T-helper 9 cell (primary cell): Measurements from ENCODE around the gene CCL28.
"Not testable (repeated sequence)": the region's sequence is repeated elsewhere in the genome, so short reads cannot be mapped to it uniquely, and the experiment has no call there.

Experiments used
- DNase-seq: peaks from one replicate; pipeline ENCODE4 v3.0.0-alpha.2; 2020
- total RNA-seq, 2 donors: gene quantifications; one replicate each; lab custom pipeline; 2026; lab: John Stamatoyannopoulos, UW

Gene CCL28, protein sequence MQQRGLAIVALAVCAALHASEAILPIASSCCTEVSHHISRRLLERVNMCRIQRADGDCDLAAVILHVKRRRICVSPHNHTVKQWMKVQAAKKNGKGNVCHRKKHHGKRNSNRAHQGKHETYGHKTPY
- 8.9 to 12.4 reads per million in 2 donors for total RNA-seq

GRCh38 chr5:43412156-43412555, at the start of gene CCL28:
Gene CCL28, minus strand, starts transcription at chr5:43412391. Its CDS starts 75 bp downstream, at chr5:43412316.
- no peak for DNase-seq

GRCh38 chr5:43461066-43461465, 48.9 kb upstream of the CCL28 start:
- no peak for DNase-seq

DNA sequence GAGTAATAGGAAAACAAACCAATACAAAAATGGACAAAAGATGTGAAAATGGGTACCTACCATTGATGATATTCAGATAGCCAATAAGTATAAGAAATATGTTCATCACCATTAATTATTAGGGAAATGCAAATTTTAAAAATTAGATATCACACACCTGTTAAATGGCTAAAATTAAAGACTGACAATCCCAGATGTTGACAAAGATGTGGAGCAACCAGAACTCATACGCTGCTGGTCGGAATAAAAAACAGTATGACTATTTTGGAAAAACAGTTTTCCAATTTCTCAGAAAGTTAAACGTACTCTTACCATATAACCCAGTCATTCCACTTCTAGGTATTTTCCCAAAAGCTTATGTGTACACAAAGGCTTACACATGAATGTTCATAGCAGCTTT, 44.4 kb upstream of the CCL28 start:
- DNase-seq, result no peak

DNA sequence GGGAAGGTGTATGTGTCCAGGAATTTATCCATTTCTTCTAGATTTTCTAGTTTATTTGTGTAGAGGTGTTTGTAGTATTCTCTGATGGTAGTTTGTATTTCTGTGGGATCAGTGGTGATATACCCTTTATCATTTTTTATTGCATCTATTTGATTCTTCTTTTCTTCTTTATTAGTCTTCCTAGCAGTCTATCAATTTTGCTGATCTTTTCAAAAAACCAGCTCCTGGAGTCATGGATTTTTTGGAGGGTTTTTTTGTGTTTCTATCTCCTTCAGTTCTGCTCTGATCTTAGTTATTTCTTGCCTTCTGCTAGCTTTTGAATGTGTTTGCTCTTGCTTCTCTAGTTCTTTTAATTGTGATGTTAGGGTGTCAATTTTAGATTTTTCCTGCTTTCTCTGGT, 29.4 kb upstream of the CCL28 start:
- not testable (repeated sequence) for DNase-seq

GRCh38 chr5:43437062-43437660, 25.0 kb upstream of the CCL28 start:
- DNase-seq, result no peak

- DNase-seq, result no peak
Measured at GRCh38 chr5:43433382-43433781, 21.2 kb upstream of the CCL28 start.

- no peak for DNase-seq
Measured at GRCh38 chr5:43432486-43433375, 20.5 kb upstream of the CCL28 start.

GRCh38 chr5:43429706-43430105, 17.5 kb upstream of the CCL28 start:
- DNase-seq, result no peak

GRCh38 chr5:43429016-43429415, 16.8 kb upstream of the CCL28 start:
- no peak for DNase-seq

- DNase-seq, result no peak
Measured at GRCh38 chr5:43427306-43427705, 15.1 kb upstream of the CCL28 start.

- DNase-seq, result no peak
Measured at GRCh38 chr5:43425983-43426382, 13.8 kb upstream of the CCL28 start.

- not testable (repeated sequence) for DNase-seq
Measured at GRCh38 chr5:43423086-43423485, 10.9 kb upstream of the CCL28 start.

- no peak for DNase-seq
Measured at GRCh38 chr5:43422143-43422542, 10.0 kb upstream of the CCL28 start.

- DNase-seq, result no peak
Measured at GRCh38 chr5:43421450-43422133, 9.4 kb upstream of the CCL28 start.

DNA sequence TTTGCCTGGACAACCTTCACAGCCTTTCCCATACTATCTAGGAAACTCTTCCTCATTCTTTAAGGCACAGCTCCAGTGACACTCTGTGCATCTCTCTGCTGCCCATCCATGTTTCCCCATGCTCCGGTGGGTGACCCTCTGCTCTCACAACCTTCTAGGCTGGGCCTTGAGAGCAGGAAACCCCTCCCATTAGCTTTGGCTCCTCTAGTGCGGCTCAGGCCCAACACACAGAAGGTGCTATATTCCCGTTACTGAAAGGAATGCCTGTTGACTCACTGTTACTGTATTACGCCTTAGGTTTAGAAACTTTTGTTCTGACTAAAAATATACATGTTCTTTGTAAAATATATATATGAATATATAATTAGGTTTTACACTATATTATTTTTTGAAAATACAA, 8.1 kb upstream of the CCL28 start:
- no peak for DNase-seq

- DNase-seq, result no peak
Measured at GRCh38 chr5:43418561-43418960, 6.4 kb upstream of the CCL28 start.

GRCh38 chr5:43416803-43417394, 4.7 kb upstream of the CCL28 start:
- DNase-seq, result no peak

DNA sequence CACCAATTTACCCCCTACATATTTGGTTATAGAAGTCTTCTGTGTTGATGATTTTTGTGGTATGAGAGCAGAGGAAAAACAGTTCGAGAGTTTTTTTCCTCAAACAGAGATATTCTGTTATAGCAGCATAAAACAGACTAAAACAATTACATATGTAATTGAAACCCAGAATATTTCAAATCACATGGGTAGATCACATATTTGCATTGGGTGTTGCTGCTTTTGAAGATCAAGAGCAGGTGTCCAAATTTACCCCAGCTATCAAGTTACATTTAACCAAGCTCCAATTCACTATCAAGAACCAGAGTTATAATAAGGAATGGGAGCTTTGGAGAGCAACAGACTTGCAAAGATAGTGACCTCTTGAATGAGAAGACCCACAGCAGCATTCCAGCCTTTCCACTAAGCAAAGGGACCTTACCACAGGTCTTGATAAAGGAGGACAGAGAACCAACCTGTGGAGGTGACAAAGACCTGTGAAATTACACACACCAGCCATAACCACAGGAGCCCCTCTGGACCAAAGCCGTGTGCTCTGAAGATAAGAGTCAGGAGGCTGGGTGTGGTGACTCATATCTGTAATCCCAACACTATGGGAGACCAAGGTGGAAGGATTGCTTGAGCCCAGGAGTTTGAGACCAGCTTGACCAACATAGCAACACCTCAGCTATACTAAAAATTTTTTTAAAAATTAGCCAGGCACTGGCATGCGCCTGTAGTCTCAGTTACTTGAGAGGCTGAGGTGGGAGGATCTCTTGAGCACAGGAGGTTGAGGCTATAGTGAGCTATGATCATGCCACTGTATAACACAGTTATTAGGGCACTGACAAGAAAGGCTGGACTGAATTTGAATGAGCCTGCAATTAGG, 4.0 kb upstream of the CCL28 start:
- no peak for DNase-seq

DNA sequence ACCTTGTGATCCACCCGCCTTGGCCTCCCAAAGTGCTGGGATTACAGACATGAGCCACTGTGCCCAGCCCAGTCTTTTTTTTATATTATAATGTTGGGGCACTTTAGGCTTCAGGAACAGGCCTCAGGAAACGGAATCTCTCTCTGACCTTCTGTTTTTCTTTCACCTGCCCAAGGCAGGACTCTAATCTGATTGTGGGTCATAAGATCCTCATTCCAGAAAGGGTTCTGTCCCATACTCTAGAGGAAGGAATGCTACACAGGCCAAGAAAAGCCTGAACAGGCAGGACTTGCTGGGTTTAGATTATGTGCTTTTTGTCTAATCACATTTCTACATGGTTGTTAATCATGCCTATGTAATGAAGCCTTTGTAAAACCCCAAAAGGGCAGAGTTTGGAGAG, 1.8 kb upstream of the CCL28 start:
- DNase-seq, result no peak

- no peak for DNase-seq
Measured at GRCh38 chr5:43412644-43413043, 453 bp upstream of the CCL28 start.

GRCh38 chr5:43411495-43411894, 696 bp downstream of the CCL28 start:
- no peak for DNase-seq

- no peak for DNase-seq
Measured at GRCh38 chr5:43410414-43410813, 1.8 kb downstream of the CCL28 start.
